ENCODE data around the gene NFATC1.

NFATC1 gene

DNA sequence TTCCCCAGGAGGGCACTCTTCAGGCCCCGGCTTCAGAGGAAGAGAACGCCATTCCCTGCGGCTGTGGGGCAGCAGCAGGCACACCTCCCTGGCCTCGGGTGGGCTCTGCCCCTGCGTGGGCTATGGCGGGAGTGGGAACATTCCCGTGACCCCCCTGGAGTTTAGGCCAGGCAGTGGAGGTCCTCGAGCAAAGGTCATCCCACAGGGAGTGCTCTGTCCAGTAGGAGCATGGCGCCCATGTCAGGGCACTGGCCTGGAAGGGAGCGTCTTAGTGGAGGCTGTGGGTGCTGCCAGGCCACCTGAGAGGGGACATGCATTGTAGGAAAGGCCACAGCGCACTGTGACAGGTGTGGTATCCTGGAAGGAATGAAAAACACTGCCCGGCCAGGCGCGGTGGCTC is 9.2 kb upstream of the NFATC1 start:
- Histone ChIP-seq H3K4me1 (ENCODE audit: control insufficient read depth, low read length) (peaks cover 9% of the 10 kb centered on the region), H3F3A (ENCODE audit: control insufficient read depth, insufficient read depth) (peaks cover 11% of the 10 kb centered on the region), H3K4me2 (ENCODE audit: low read length) (no peak overlapping the region), H3K4me3 (ENCODE audit: low read length) (no peak overlapping the region), H3K36me3 (ENCODE audit: control insufficient read depth, low read length) (no peaks in the 10 kb centered on the region), H3K9me3 (ENCODE audit: control insufficient read depth, insufficient read depth, low read length) (no peaks in the 10 kb centered on the region), H4K20me1 (ENCODE audit: control insufficient read depth, insufficient read depth, low read depth, low read length) (peaks cover 3% of the 10 kb centered on the region; the same call in 1 of the 2 replicates), H3K79me2 (ENCODE audit: control insufficient read depth, low read length) (no peaks in the 10 kb centered on the region), H3K9me2 (replicated peaks; ENCODE audit: control insufficient read depth, low read length) (no peaks in the 10 kb centered on the region), H3K27me3 (ENCODE audit: control insufficient read depth, low read length) (peaks cover 19% of the 10 kb centered on the region), H3K27ac (ENCODE audit: low read depth, low read length) (no peak overlapping the region)
- no peak for TF ChIP-seq EZH2phosphoT487 (IDR thresholded peaks at IDR 0.05; ENCODE audit: borderline replicate concordance, low read length)
- TF ChIP-seq, protein P1, sequence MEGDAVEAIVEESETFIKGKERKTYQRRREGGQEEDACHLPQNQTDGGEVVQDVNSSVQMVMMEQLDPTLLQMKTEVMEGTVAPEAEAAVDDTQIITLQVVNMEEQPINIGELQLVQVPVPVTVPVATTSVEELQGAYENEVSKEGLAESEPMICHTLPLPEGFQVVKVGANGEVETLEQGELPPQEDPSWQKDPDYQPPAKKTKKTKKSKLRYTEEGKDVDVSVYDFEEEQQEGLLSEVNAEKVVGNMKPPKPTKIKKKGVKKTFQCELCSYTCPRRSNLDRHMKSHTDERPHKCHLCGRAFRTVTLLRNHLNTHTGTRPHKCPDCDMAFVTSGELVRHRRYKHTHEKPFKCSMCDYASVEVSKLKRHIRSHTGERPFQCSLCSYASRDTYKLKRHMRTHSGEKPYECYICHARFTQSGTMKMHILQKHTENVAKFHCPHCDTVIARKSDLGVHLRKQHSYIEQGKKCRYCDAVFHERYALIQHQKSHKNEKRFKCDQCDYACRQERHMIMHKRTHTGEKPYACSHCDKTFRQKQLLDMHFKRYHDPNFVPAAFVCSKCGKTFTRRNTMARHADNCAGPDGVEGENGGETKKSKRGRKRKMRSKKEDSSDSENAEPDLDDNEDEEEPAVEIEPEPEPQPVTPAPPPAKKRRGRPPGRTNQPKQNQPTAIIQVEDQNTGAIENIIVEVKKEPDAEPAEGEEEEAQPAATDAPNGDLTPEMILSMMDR (IDR thresholded peaks at IDR 0.05; ENCODE audit: low read depth, low read length, poor library complexity, severe bottlenecking), result no peak

DNA sequence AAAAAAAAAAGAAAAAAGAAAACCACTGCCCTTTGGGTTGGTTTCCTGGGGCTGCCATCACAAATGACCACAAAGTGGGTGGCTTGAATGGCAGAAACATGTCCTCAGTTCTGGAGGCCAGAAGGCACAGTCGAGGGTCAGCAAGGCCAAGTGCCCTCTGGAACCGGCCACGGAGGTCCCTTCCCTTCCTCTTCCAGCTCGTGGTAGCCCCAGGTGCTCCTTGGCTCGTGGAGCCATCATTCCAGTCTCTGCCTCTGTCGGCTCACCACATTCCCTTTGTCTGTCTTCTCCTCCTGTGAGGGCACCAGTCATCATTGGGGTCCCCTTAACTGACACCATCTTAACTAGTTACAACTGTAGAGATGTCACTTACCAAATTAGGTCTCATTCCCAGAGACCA is 8.5 kb upstream of the NFATC1 start:
- Histone ChIP-seq H3K79me2 (ENCODE audit: control insufficient read depth, low read length) (no peaks in the 10 kb centered on the region), H3K36me3 (ENCODE audit: control insufficient read depth, low read length) (no peaks in the 10 kb centered on the region), H3K9me3 (ENCODE audit: control insufficient read depth, insufficient read depth, low read length) (no peaks in the 10 kb centered on the region), H3K27me3 (ENCODE audit: control insufficient read depth, low read length) (peaks cover 19% of the 10 kb centered on the region), H3K27ac (ENCODE audit: low read depth, low read length) (no peak overlapping the region), H3K4me3 (ENCODE audit: low read length) (no peak overlapping the region), H3K4me2 (ENCODE audit: low read length) (no peak overlapping the region), H3F3A (ENCODE audit: control insufficient read depth, insufficient read depth) (peaks cover 17% of the 10 kb centered on the region), H3K4me1 (ENCODE audit: control insufficient read depth, low read length) (peaks cover 13% of the 10 kb centered on the region), H3K9me2 (replicated peaks; ENCODE audit: control insufficient read depth, low read length) (no peaks in the 10 kb centered on the region), H4K20me1 (ENCODE audit: control insufficient read depth, insufficient read depth, low read depth, low read length) (peaks cover 3% of the 10 kb centered on the region; the same call in 1 of the 2 replicates)
- no peak for TF ChIP-seq EZH2phosphoT487 (IDR thresholded peaks at IDR 0.05; ENCODE audit: borderline replicate concordance, low read length)
- TF ChIP-seq, protein P1 (IDR thresholded peaks at IDR 0.05; ENCODE audit: low read depth, low read length, poor library complexity, severe bottlenecking), result no peak

DNA sequence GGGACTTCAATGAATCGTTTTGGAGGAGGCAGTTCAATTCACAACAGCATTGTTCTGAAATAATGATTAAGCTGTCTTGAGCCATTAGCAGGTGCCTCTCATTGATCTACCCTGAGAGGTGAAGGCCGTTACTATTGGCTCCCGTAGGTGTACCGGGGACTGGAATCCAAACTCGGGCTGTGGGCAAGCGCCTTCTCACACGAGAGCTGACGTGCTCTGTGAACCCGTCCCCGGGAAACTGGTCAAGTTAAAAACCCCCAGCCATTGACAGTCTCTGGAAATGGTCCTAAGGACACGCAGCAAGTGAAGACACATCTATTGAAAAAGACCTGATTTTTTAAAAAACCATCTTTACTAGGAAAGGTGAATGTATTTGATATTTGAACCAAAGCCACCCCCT is 8.1 kb upstream of the NFATC1 start:
- Histone ChIP-seq H3K36me3 (ENCODE audit: control insufficient read depth, low read length) (no peaks in the 10 kb centered on the region), H3K27me3 (ENCODE audit: control insufficient read depth, low read length) (peaks cover 23% of the 10 kb centered on the region)

More for the DNA sequence above, 8.1 kb upstream of the NFATC1 start:
- Histone ChIP-seq H3K27ac (ENCODE audit: low read depth, low read length) (no peak overlapping the region), H3K4me1 (ENCODE audit: control insufficient read depth, low read length) (peaks cover 17% of the 10 kb centered on the region), H3K9me2 (replicated peaks; ENCODE audit: control insufficient read depth, low read length) (no peaks in the 10 kb centered on the region), H3F3A (ENCODE audit: control insufficient read depth, insufficient read depth) (peaks cover 21% of the 10 kb centered on the region), H3K9me3 (ENCODE audit: control insufficient read depth, insufficient read depth, low read length) (no peaks in the 10 kb centered on the region), H3K4me3 (ENCODE audit: low read length) (no peak overlapping the region), H3K4me2 (ENCODE audit: low read length) (no peak overlapping the region), H4K20me1 (ENCODE audit: control insufficient read depth, insufficient read depth, low read depth, low read length) (peaks cover 2% of the 10 kb centered on the region; the same call in 1 of the 2 replicates), H3K79me2 (ENCODE audit: control insufficient read depth, low read length) (no peaks in the 10 kb centered on the region)
- TF ChIP-seq, protein P1 (IDR thresholded peaks at IDR 0.05; ENCODE audit: low read depth, low read length, poor library complexity, severe bottlenecking), result no peak
- TF ChIP-seq EZH2phosphoT487 (IDR thresholded peaks at IDR 0.05; ENCODE audit: borderline replicate concordance, low read length), result no peak
